ENCODE data around the gene RPL23. TPM values are rescaled to one million over a fixed set of nuclear protein-coding genes. Genes with fewer than 3 reads are reported as not detected.

RPL23 gene
- total and polyA plus RNA-seq, 9 of the 15 experiments (the other 6 are each of a cell fraction or from before 2014, with no cell fraction given) = 1,745 to 3,667 (median 3,096) TPM

DNA sequence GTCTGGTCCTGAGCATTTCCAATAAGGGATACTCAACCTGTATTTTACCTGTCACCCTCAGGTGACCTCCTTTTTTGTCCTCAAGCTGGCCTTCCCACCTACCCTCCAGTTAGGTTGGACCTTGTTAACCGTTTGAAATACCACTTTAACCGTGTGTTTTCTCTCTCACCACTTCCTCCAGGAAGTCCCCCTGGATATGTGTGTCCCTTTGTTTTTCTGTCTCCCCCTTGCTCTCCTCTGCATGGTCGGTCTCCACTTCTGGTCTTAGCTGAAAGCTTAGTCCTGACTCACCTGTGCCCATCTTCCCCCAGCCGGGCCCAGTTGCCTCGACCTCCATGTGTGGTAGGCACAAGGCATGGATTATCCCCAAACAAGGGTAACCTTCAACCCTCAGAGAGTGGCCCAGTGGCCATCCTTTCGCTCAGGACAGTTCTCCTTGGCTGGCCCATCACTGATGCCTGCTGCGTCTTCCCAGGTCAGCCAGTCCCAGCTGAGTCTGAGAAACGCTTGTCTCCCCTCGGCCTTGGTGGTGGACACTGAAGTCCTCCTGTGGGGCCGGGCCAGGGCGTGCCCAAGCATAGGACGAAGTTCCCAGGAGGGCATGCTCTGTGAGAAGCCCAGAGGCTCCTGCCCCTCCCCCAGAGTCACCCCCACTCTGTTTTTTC lies 36.4 kb upstream of the RPL23 start (continued):
- TF ChIP-seq, protein P1, sequence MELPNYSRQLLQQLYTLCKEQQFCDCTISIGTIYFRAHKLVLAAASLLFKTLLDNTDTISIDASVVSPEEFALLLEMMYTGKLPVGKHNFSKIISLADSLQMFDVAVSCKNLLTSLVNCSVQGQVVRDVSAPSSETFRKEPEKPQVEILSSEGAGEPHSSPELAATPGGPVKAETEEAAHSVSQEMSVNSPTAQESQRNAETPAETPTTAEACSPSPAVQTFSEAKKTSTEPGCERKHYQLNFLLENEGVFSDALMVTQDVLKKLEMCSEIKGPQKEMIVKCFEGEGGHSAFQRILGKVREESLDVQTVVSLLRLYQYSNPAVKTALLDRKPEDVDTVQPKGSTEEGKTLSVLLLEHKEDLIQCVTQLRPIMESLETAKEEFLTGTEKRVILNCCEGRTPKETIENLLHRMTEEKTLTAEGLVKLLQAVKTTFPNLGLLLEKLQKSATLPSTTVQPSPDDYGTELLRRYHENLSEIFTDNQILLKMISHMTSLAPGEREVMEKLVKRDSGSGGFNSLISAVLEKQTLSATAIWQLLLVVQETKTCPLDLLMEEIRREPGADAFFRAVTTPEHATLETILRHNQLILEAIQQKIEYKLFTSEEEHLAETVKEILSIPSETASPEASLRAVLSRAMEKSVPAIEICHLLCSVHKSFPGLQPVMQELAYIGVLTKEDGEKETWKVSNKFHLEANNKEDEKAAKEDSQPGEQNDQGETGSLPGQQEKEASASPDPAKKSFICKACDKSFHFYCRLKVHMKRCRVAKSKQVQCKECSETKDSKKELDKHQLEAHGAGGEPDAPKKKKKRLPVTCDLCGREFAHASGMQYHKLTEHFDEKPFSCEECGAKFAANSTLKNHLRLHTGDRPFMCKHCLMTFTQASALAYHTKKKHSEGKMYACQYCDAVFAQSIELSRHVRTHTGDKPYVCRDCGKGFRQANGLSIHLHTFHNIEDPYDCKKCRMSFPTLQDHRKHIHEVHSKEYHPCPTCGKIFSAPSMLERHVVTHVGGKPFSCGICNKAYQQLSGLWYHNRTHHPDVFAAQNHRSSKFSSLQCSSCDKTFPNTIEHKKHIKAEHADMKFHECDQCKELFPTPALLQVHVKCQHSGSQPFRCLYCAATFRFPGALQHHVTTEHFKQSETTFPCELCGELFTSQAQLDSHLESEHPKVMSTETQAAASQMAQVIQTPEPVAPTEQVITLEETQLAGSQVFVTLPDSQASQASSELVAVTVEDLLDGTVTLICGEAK (IDR thresholded peaks at IDR 0.05) = no peak
- TF ChIP-seq, protein P1 (CRISPR knock-in tag; IDR thresholded peaks at IDR 0.05) = no peak
- TF ChIP-seq, protein P2, sequence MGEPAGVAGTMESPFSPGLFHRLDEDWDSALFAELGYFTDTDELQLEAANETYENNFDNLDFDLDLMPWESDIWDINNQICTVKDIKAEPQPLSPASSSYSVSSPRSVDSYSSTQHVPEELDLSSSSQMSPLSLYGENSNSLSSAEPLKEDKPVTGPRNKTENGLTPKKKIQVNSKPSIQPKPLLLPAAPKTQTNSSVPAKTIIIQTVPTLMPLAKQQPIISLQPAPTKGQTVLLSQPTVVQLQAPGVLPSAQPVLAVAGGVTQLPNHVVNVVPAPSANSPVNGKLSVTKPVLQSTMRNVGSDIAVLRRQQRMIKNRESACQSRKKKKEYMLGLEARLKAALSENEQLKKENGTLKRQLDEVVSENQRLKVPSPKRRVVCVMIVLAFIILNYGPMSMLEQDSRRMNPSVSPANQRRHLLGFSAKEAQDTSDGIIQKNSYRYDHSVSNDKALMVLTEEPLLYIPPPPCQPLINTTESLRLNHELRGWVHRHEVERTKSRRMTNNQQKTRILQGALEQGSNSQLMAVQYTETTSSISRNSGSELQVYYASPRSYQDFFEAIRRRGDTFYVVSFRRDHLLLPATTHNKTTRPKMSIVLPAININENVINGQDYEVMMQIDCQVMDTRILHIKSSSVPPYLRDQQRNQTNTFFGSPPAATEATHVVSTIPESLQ (CRISPR knock-in tag; IDR thresholded peaks at IDR 0.05) = no peak
- TF ChIP-seq ZC3H4 (CRISPR knock-in tag; IDR thresholded peaks at IDR 0.05; ENCODE audit: borderline replicate concordance) (no peak), ZFP36 (IDR thresholded peaks at IDR 0.05; ENCODE audit: low read depth, low read length, partially characterized antibody) (peak; percentile 85), HLTF (IDR thresholded peaks at IDR 0.05) (no peak), ZNF197 (CRISPR knock-in tag; IDR thresholded peaks at IDR 0.05; ENCODE audit: low read depth) (no peak)
